Measurements from ENCODE around the gene CLEC4D. TPM values are rescaled to one million over a fixed set of nuclear protein-coding genes. Genes with fewer than 3 reads are reported as not detected.

CLEC4D gene
- polyA plus RNA-seq, 4 donors: 0.29 to 0.37 (median 0.32) TPM

Other genes starting within 250 kb of the CLEC4D start
- gene CLEC6A, start 57.5 kb upstream of the CLEC4D start, polyA plus RNA-seq (ENCODE audit: insufficient read length in 4 of 4): under 1 TPM; 0.08 to 0.18 (median 0.11) TPM
- gene CLEC4E, start 27.4 kb downstream of the CLEC4D start, polyA plus RNA-seq (ENCODE audit: insufficient read length in 4 of 4): 1 to 10 TPM; 1.4 to 3.2 (median 2.0) TPM
- gene AICDA, start 99.4 kb downstream of the CLEC4D start, polyA plus RNA-seq (ENCODE audit: insufficient read length in 4 of 4): under 1 TPM; 0.49 to 0.55 (median 0.53) TPM
- gene MFAP5, start 149.3 kb downstream of the CLEC4D start, polyA plus RNA-seq (ENCODE audit: insufficient read length in 4 of 4): 10 to 100 TPM in 1 of 4 donors, 1 to 10 TPM in 2, under 1 TPM in 1; 0.79 to 13.5 (median 2.4) TPM
- 100 to 1,000 TPM in 3 of 4 donors, 10 to 100 TPM in 1; 85.4 to 106 (median 104) TPM for gene RIMKLB, start 184.5 kb downstream of the CLEC4D start, polyA plus RNA-seq (ENCODE audit: insufficient read length in 4 of 4)

All from right renal pelvis (tissue), 4 donors.